ENCODE results near the gene GFRA1. TPM values are rescaled to one million over a fixed set of nuclear protein-coding genes. Genes with fewer than 3 reads are reported as not detected.
"Not testable (repeated sequence)": the region's sequence is repeated elsewhere in the genome, so short reads cannot be mapped to it uniquely, and the experiment has no call there.

GFRA1 gene
- total RNA-seq, 1 donor from 2014 or later, result 0.59 TPM

- no peak for DNase-seq (ENCODE audit: low spot score)
- intact Hi-C loops (cut with DNase I), result no loop called here
Observed at GRCh38 chr10:116053910-116054309, 219.1 kb downstream of the GFRA1 start.

DNA sequence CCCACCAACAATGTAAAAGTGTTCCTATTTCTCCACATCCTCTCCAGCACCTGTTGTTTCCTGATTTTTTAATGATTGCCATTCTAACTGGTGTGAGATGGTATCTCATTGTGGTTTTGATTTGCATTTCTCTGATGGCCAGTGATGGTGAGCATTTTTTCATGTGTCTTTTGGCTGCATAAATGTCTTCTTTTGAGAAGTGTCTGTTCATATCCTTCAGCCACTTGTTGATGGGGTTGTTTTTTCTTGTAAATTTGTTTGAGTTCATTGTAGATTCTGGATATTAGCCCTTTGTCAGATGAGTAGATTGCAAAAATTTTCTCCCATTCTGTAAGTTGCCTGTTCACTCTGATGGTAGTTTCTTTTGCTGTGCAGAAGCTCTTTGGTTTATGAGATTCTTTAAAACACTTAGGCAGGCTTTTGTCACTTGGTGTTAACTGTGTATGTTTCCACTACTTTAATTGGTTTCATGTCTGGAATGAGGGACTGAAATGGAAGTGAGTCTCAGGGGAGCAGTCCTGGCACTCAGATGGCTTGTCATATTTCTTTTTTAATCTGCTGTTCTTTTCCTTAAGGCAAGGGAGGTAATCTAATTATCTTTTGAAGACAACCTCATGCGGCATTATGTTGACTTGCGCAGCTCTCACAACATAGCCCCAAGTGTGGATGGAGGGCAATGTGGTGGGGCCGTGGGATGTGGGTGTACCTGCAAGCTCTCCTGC is 219.8 kb downstream of the GFRA1 start:
- intact Hi-C loops (cut with DNase I); DNase-seq (ENCODE audit: low spot score): not testable (repeated sequence)

DNA sequence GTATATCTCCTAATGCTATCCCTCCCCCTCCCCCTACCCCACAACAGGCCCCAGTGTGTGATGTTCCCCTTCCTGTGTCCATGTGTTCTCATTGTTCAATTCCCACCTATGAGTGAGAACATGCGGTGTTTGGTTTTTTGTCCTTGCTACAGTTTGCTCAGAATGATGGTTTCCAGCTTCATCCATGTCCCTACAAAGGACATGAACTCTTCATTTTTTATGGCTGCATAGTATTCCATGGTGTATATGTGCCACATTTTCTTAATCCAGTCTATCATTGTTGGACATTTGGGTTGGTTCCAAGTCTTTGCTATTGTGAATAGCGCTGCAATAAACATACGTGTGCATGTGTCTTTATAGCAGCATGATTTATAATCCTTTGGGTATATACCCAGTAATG is 220.5 kb downstream of the GFRA1 start:
- DNase-seq (ENCODE audit: low spot score); intact Hi-C loops (cut with DNase I): not testable (repeated sequence)

DNA sequence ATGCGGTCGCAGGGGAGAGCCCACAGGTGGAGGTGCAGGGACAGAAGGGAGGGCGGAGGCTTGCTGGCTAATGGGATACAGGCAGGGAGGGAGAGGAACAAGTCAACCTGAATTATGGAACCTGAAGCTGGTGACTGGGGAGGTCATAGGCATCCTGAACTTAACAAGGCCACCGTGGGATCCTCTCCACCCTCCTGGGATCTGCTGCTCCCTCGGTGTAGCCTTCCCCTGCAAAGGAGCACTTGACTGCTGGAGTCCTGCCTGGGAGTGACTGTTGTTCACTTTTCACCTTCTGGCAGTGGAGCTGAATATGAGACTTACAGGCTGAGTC is 223.1 kb downstream of the GFRA1 start:
- DNase-seq (ENCODE audit: low spot score), result no peak
- intact Hi-C loops (cut with DNase I), result no loop called here

DNA sequence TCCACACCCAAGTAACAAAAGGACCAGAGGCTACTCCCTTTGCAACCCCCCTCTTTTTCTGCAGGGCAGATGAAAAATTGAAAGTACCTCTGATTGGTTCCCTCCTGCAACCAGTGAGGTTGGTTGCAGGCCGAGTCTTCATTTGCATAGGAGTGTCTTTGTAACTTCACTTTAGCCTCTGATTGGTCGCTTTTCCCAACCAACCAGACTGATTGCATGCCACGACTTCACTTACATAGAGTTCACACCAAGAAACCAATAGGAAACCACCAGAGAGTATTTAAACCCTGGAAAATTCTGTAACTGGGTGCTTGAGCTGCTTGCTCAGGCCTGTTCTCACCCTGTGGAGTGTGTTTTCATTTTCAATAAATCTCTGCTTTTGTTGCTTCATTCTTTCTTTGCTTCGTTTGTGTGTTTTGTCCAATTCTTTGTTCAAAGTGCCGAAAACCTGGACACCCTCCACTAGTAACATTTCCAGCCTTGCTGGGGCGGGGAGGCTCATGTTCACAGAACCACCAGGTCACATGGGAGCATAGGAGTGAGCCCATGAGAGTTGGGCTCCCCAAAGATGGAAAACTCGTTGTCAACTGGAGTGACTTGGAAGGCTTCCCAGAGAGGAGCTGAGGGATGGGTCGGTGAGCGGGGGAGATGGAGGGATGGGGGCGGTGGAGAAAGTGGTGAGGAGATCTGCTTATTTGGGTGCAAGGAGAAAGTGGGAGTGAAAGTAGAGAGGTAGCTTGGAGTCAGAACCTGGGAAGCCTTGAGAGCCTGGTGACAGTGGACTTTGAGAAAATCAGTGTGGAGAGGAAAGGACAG is 223.6 kb downstream of the GFRA1 start:
- intact Hi-C loops (cut with DNase I), result no loop called here
- DNase-seq (ENCODE audit: low spot score), result no peak

GRCh38 chr10:116045366-116046356 is 227.3 kb downstream of the GFRA1 start:
- no peak for DNase-seq (ENCODE audit: low spot score)
- intact Hi-C loops (cut with DNase I), result no loop called here

DNA sequence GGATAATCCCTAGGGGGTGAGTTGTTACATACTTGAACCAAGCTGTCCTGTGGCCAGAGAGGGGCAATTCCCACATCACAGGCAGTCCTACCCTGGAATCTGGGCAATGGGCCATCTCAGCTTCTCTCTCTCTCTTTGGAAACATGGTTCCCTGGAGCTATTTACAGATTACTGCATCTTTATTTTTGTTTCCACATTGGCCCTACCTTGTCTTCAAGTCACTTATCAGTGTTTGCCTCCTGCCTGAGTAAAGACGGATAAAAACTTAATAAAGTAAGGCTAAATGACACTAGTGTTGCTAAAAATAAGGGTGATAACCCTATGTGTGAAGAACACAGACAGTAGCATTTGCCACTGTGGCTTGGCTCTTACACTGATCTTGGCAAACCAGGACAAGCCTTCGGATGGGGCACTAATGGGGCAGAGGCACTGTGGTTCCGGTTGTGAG is 228.2 kb downstream of the GFRA1 start:
- intact Hi-C loops (cut with DNase I), result no loop called here

DNA sequence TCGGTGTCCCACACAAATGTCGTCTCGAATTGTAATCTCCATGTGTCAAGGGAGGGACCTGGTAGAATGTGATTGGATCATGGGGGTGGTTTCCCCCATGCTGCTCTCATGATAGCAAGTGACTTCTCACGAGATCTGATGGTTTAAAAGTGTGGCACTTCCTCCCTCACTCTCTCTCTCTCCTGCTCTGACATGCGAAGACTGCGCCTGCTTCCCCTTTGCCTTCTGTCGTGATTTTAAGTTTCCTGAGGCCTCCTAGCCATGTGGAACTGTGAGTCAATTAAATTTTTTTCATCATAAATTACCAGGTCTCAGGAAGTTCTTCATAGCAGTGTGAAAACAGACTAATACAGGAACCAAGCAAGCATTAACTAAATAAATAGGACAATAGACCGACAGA is 229.1 kb downstream of the GFRA1 start:
- intact Hi-C loops (cut with DNase I), result no loop called here
- no peak for DNase-seq (ENCODE audit: low spot score)

More for the DNA sequence above, 228.2 kb downstream of the GFRA1 start:
- DNase-seq (ENCODE audit: low spot score), result no peak

- intact Hi-C loops (cut with DNase I), result no loop called here
- DNase-seq (ENCODE audit: low spot score), result no peak
Observed at GRCh38 chr10:116043304-116043703, 229.7 kb downstream of the GFRA1 start.

DNA sequence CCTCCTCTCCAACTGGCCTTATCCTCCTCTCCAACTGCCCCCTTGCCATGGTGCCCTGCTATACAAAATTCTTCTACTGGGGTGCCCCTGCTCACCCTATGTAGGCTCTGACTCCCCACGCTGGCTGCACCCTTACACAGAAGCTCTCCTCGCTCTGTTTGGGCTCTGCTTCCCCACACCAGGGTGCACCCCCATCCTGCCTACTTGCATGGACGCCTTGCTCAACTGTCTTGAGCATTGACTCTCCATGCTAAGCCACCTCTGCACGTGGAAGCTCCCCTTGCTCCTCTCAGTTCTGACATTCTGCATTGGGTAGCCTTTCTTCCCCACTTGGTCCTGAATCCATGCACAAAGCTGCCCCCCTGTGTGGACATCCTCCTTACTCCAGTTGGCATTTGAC is 231.1 kb downstream of the GFRA1 start:
- no peak for DNase-seq (ENCODE audit: low spot score)
- intact Hi-C loops (cut with DNase I), result no loop called here

GRCh38 chr10:116039612-116040011 is 233.4 kb downstream of the GFRA1 start:
- intact Hi-C loops (cut with DNase I), result no loop called here

DNA sequence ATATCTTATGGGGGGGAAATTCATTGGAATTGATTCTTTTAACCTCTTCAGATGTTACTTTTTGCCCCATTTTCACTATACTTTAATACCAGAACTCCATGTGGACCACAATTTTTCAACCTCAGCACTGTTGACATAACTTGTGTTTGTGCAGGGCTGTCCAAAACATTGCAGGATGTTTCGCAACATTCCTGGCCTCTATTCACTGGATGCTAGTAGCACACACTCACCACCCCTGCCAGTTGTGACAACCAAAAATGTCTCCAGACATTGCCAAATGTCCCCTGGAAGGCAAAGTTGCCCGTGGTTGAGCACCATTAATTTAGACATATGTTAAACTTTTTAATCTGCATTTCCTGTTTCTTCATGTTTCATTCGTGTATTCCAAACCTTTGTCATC is 234.7 kb downstream of the GFRA1 start:
- intact Hi-C loops (cut with DNase I), result no loop called here
- DNase-seq (ENCODE audit: low spot score), result no peak

More at GRCh38 chr10:116039612-116040011, 233.4 kb downstream of the GFRA1 start:
- DNase-seq (ENCODE audit: low spot score), result no peak

GRCh38 chr10:116035406-116035805 is 237.6 kb downstream of the GFRA1 start:
- intact Hi-C loops (cut with DNase I); DNase-seq (ENCODE audit: low spot score): not testable (repeated sequence)

DNA sequence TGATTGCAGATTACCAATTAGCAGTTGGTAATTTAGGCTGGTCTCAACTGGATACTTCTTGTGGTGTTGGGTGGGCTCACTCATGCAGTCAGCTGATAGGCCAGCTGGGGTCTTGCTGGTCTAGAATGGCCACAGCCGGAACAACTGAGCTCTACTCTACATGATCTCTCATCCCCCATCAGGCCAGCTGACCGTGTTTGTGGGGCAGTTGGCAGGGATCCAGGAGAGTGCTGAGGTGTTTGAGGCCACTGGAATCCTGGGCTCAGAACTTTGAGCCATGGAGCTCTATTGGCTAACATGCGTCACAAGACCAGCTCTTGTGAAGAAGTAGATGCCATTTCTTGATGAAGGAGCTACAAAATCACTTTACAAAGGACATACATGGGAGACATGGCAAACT is 242.4 kb downstream of the GFRA1 start:
- DNase-seq (ENCODE audit: low spot score), result no peak
- intact Hi-C loops (cut with DNase I), result no loop called here

DNA sequence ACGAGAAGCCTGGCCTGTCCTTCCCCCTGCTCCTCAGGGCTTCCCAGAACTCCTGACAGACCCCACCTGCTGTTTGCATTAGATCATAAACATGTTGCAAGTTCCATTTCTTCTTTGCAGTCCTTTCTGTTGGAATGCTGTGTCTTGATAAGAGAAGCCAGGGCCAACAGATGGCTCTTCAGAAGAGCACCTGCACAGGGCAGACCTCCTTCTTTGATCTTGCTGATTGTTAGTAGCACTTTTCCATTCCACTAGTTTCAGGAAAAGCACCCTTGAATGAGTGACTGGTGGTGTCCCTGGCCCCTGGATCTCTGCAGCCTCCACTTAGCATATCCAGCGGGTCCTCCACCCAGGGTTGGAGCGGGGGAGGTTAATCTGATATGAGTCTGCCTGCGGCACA is 243.2 kb downstream of the GFRA1 start:
- no peak for DNase-seq (ENCODE audit: low spot score)
- intact Hi-C loops (cut with DNase I), result no loop called here

- no peak for DNase-seq (ENCODE audit: low spot score)
- intact Hi-C loops (cut with DNase I), result no loop called here
Observed at GRCh38 chr10:116027355-116027754, 245.7 kb downstream of the GFRA1 start.

- no peak for DNase-seq (ENCODE audit: low spot score)
- intact Hi-C loops (cut with DNase I), result no loop called here
Observed at GRCh38 chr10:116026725-116027124, 246.3 kb downstream of the GFRA1 start.

GRCh38 chr10:116026315-116026714 is 246.7 kb downstream of the GFRA1 start:
- no peak for DNase-seq (ENCODE audit: low spot score)
- intact Hi-C loops (cut with DNase I), result no loop called here

- DNase-seq (ENCODE audit: low spot score), result no peak
- intact Hi-C loops (cut with DNase I), result no loop called here
Observed at GRCh38 chr10:116024271-116024878, 248.6 kb downstream of the GFRA1 start.

Data from cardiac septum (tissue), 1 donor.